ENCODE data around the gene NUMBL. TPM values are rescaled to one million over a fixed set of nuclear protein-coding genes. Genes with fewer than 3 reads are reported as not detected.
"Not testable (repeated sequence)": the region's sequence is repeated elsewhere in the genome, so short reads cannot be mapped to it uniquely, and the experiment has no call there.

Gene NUMBL
- total and polyA plus RNA-seq, 3 experiments from 2014 or later = 1.1 to 13.7 (median 13.6) TPM

GRCh38 chr19:40730065-40730464 is 39.6 kb upstream of the NUMBL start:
- H3K4me1 Mint-ChIP-seq; H3K9me3 Mint-ChIP-seq; POLR2A ChIA-PET; H3K27me3 ChIP-seq (ENCODE audit: insufficient read depth, low read length, poor library complexity, severe bottlenecking); DNase-seq; H3K4me3 Mint-ChIP-seq; H3K27ac Mint-ChIP-seq; H3K9me3 ChIP-seq (ENCODE audit: low read length); H3K4me3 ChIP-seq (ENCODE audit: low read length); H3K27me3 Mint-ChIP-seq; H3K27ac ChIP-seq (ENCODE audit: low read depth, low read length); H3K4me1 ChIP-seq (ENCODE audit: insufficient read depth, low read length): not testable (repeated sequence)
- CTCF ChIA-PET = interaction anchor here (0.8 to 1.7 kb wide), 2 partner anchors 9 to 95 kb away, joined by 3 to 5 read pairs; no protein-coding TSS in a partner anchor
- H3K36me3 ChIP-seq (ENCODE audit: insufficient read depth, low read length) = peaks cover 11% of the 10 kb centered on the region
- H3K36me3 Mint-ChIP-seq = peaks cover 4 to 76% (median 18%) of the 10 kb centered on the region in 3 donors

- H3K4me3 ChIP-seq (ENCODE audit: low read length) = no peak overlapping the region
- no peaks in the 10 kb centered on the region for H3K36me3 ChIP-seq (ENCODE audit: insufficient read depth, low read length)
- Mint-ChIP-seq H3K36me3 (peaks cover 3 to 70% (median 17%) of the 10 kb centered on the region in 3 donors), H3K4me3 (peak overlapping the region in 1 of 7 donors; percentile 30), H3K9me3 (no peaks in the 10 kb centered on the region), H3K4me1 (peaks cover 8 to 24% (median 21%) of the 10 kb centered on the region in 3 donors), H3K27me3 (no peaks in the 10 kb centered on the region), H3K27ac (no peak overlapping the region)
- ChIA-PET CTCF (no interaction called here), POLR2A (no interaction called here)
- no peaks in the 10 kb centered on the region for H3K9me3 ChIP-seq (ENCODE audit: low read length)
- H3K27ac ChIP-seq (ENCODE audit: low read depth, low read length) = no peak overlapping the region
- no peak for DNase-seq
- H3K4me1 ChIP-seq (ENCODE audit: insufficient read depth, low read length) = no peaks in the 10 kb centered on the region
- H3K27me3 ChIP-seq (ENCODE audit: insufficient read depth, low read length, poor library complexity, severe bottlenecking) = no peaks in the 10 kb centered on the region
Measured at GRCh38 chr19:40726279-40726678, 35.8 kb upstream of the NUMBL start.

- H3K36me3 Mint-ChIP-seq = peaks cover 0 to 63% (median 15%) of the 10 kb centered on the region in 3 donors
- peaks cover 18 to 37% (median 35%) of the 10 kb centered on the region in 3 donors for H3K4me1 Mint-ChIP-seq
- peaks cover 12% of the 10 kb centered on the region for H3K4me1 ChIP-seq (ENCODE audit: insufficient read depth, low read length)
- no peak overlapping the region for H3K4me3 Mint-ChIP-seq
- ChIA-PET POLR2A (no interaction called here), CTCF (no interaction called here)
- no peaks in the 10 kb centered on the region for H3K9me3 Mint-ChIP-seq
- no peak for DNase-seq
- no peaks in the 10 kb centered on the region for H3K9me3 ChIP-seq (ENCODE audit: low read length)
- no peak overlapping the region for H3K27ac ChIP-seq (ENCODE audit: low read depth, low read length)
- H3K36me3 ChIP-seq (ENCODE audit: insufficient read depth, low read length) = no peaks in the 10 kb centered on the region
- H3K27me3 ChIP-seq (ENCODE audit: insufficient read depth, low read length, poor library complexity, severe bottlenecking) = no peaks in the 10 kb centered on the region
- H3K27ac Mint-ChIP-seq = no peak overlapping the region
- H3K4me3 ChIP-seq (ENCODE audit: low read length) = no peak overlapping the region
- H3K27me3 Mint-ChIP-seq = peaks cover 0 to 2% of the 10 kb centered on the region in 2 donors
Measured at GRCh38 chr19:40724855-40725254, 34.4 kb upstream of the NUMBL start.

GRCh38 chr19:40724315-40724714 is 33.9 kb upstream of the NUMBL start:
- CTCF ChIA-PET = no interaction called here

GRCh38 chr19:40723661-40724254 is 33.3 kb upstream of the NUMBL start:
- Mint-ChIP-seq H3K4me1 (peaks cover 25 to 48% (median 46%) of the 10 kb centered on the region in 3 donors), H3K27me3 (peaks cover 0 to 2% of the 10 kb centered on the region in 2 donors), H3K9me3 (no peaks in the 10 kb centered on the region), H3K27ac (no peak overlapping the region), H3K36me3 (peaks cover 0 to 57% (median 15%) of the 10 kb centered on the region in 3 donors), H3K4me3 (no peak overlapping the region)
- ChIA-PET CTCF (no interaction called here), POLR2A (no interaction called here)
- H3K27me3 ChIP-seq (ENCODE audit: insufficient read depth, low read length, poor library complexity, severe bottlenecking) = no peaks in the 10 kb centered on the region
- no peak overlapping the region for H3K27ac ChIP-seq (ENCODE audit: low read depth, low read length)
- peaks cover 21% of the 10 kb centered on the region for H3K4me1 ChIP-seq (ENCODE audit: insufficient read depth, low read length)
- no peak for DNase-seq
- H3K4me3 ChIP-seq (ENCODE audit: low read length) = no peak overlapping the region
- H3K36me3 ChIP-seq (ENCODE audit: insufficient read depth, low read length) = no peaks in the 10 kb centered on the region
- no peaks in the 10 kb centered on the region for H3K9me3 ChIP-seq (ENCODE audit: low read length)

More at GRCh38 chr19:40724315-40724714, 33.9 kb upstream of the NUMBL start:
- no peak for DNase-seq
- no peak overlapping the region for H3K4me3 ChIP-seq (ENCODE audit: low read length)
- no peaks in the 10 kb centered on the region for H3K36me3 ChIP-seq (ENCODE audit: insufficient read depth, low read length)
- H3K4me1 Mint-ChIP-seq = peaks cover 23 to 43% (median 40%) of the 10 kb centered on the region in 3 donors
- peak overlapping the region in 2 of 8 donors; percentile 51 to 71 for H3K27ac Mint-ChIP-seq
- H3K36me3 Mint-ChIP-seq = peaks cover 0 to 60% (median 15%) of the 10 kb centered on the region in 3 donors
- POLR2A ChIA-PET = no interaction called here
- H3K27ac ChIP-seq (ENCODE audit: low read depth, low read length) = no peak overlapping the region
- no peaks in the 10 kb centered on the region for H3K9me3 ChIP-seq (ENCODE audit: low read length)
- H3K4me1 ChIP-seq (ENCODE audit: insufficient read depth, low read length) = peaks cover 16% of the 10 kb centered on the region
- H3K27me3 ChIP-seq (ENCODE audit: insufficient read depth, low read length, poor library complexity, severe bottlenecking) = no peaks in the 10 kb centered on the region
- no peaks in the 10 kb centered on the region for H3K9me3 Mint-ChIP-seq
- H3K4me3 Mint-ChIP-seq = peak overlapping the region in 1 of 7 donors; percentile 54
- peaks cover 0 to 2% of the 10 kb centered on the region in 2 donors for H3K27me3 Mint-ChIP-seq

GRCh38 chr19:40721936-40722661 is 31.6 kb upstream of the NUMBL start:
- H3K36me3 Mint-ChIP-seq = peaks cover 0 to 45% (median 13%) of the 10 kb centered on the region in 3 donors
- no peak for DNase-seq
- Histone ChIP-seq H3K27ac (ENCODE audit: low read depth, low read length) (no peak overlapping the region), H3K4me3 (ENCODE audit: low read length) (no peak overlapping the region), H3K9me3 (ENCODE audit: low read length) (no peaks in the 10 kb centered on the region), H3K27me3 (ENCODE audit: insufficient read depth, low read length, poor library complexity, severe bottlenecking) (no peaks in the 10 kb centered on the region), H3K4me1 (ENCODE audit: insufficient read depth, low read length) (peaks cover 37% of the 10 kb centered on the region), H3K36me3 (ENCODE audit: insufficient read depth, low read length) (no peaks in the 10 kb centered on the region)
- ChIA-PET CTCF (interaction anchor here (0.6 to 1.5 kb wide), 3 partner anchors 8 to 85 kb away, joined by 3 to 5 read pairs (median 3); no protein-coding TSS in a partner anchor), POLR2A (no interaction called here)
- peak overlapping the region in 1 of 7 donors; percentile 40 for H3K4me3 Mint-ChIP-seq
- peak overlapping the region in 2 of 8 donors; percentile 33 to 52 for H3K27ac Mint-ChIP-seq
- peaks cover 0 to 2% of the 10 kb centered on the region in 2 donors for H3K27me3 Mint-ChIP-seq
- no peaks in the 10 kb centered on the region for H3K9me3 Mint-ChIP-seq
- peaks cover 35 to 61% (median 60%) of the 10 kb centered on the region in 3 donors for H3K4me1 Mint-ChIP-seq

GRCh38 chr19:40721140-40721486 is 30.7 kb upstream of the NUMBL start:
- peaks cover 0 to 45% (median 13%) of the 10 kb centered on the region in 3 donors for H3K36me3 Mint-ChIP-seq
- Histone ChIP-seq H3K9me3 (ENCODE audit: low read length) (no peaks in the 10 kb centered on the region), H3K27me3 (ENCODE audit: insufficient read depth, low read length, poor library complexity, severe bottlenecking) (no peaks in the 10 kb centered on the region), H3K27ac (ENCODE audit: low read depth, low read length) (no peak overlapping the region), H3K4me3 (ENCODE audit: low read length) (no peak overlapping the region), H3K36me3 (ENCODE audit: insufficient read depth, low read length) (no peaks in the 10 kb centered on the region), H3K4me1 (ENCODE audit: insufficient read depth, low read length) (peaks cover 42% of the 10 kb centered on the region)
- POLR2A ChIA-PET = interaction anchor here (0.6 kb wide), 1 partner anchor 31 kb away, joined by 11 read pairs; no protein-coding TSS in a partner anchor
- peaks cover 42 to 67% (median 67%) of the 10 kb centered on the region in 3 donors for H3K4me1 Mint-ChIP-seq
- peak overlapping the region in 3 of 8 donors; percentile 23 to 70 (median 60) for H3K27ac Mint-ChIP-seq
- CTCF ChIA-PET = interaction anchor here (0.6 to 1.5 kb wide), 2 partner anchors 9 to 67 kb away, joined by 3 to 5 read pairs; no protein-coding TSS in a partner anchor
- DNase-seq = no peak
- peak overlapping the region in 3 of 7 donors; percentile 51 to 79 (median 58) for H3K4me3 Mint-ChIP-seq
- peaks cover 0 to 2% of the 10 kb centered on the region in 2 donors for H3K27me3 Mint-ChIP-seq
- no peaks in the 10 kb centered on the region for H3K9me3 Mint-ChIP-seq

GRCh38 chr19:40719414-40719894 is 29.0 kb upstream of the NUMBL start:
- DNase-seq = no peak
- Mint-ChIP-seq H3K36me3 (peaks cover 0 to 41% (median 10%) of the 10 kb centered on the region in 3 donors), H3K9me3 (no peaks in the 10 kb centered on the region), H3K27me3 (peaks cover 0 to 2% of the 10 kb centered on the region in 2 donors), H3K27ac (peak overlapping the region in 5 of 8 donors; percentile 60 to 94 (median 73)), H3K4me3 (peak overlapping the region; percentile 40 to 91 (median 54)), H3K4me1 (peaks cover 57 to 83% (median 81%) of the 10 kb centered on the region in 3 donors)
- Histone ChIP-seq H3K36me3 (ENCODE audit: insufficient read depth, low read length) (no peaks in the 10 kb centered on the region), H3K27ac (ENCODE audit: low read depth, low read length) (peak overlapping the region; percentile 98), H3K27me3 (ENCODE audit: insufficient read depth, low read length, poor library complexity, severe bottlenecking) (no peaks in the 10 kb centered on the region), H3K4me3 (ENCODE audit: low read length) (no peak overlapping the region), H3K9me3 (ENCODE audit: low read length) (no peaks in the 10 kb centered on the region), H3K4me1 (ENCODE audit: insufficient read depth, low read length) (peaks cover 55% of the 10 kb centered on the region)
- POLR2A ChIA-PET = no interaction called here
- CTCF ChIA-PET = interaction anchor here (1.1 kb wide), 1 partner anchor 9 kb away, joined by 3 read pairs; no protein-coding TSS in a partner anchor

All from CD8-positive, alpha-beta memory T cell (primary cell).